B cell (primary cell): ENCODE results near the gene TIMM10. TPM values are rescaled to one million over a fixed set of nuclear protein-coding genes. Genes with fewer than 3 reads are reported as not detected.

Source experiments
- ATAC-seq: fragments of 200-7000 bp; cut with Tn5 transposase; one replicate; pipeline ENCODE4 v1.10.0; 2021; ENCODE audit warnings: low read depth, mild to moderate bottlenecking, moderate number of reproducible peaks, moderate library complexity
- CTCF ChIA-PET: fragments of 350-600 bp; sonication (Branson Sonifier 250); formaldehyde crosslinking; loops from one replicate; lab custom pipeline; 2021; ENCODE audit warnings: antibody characterized with exemption, inconsistent platforms; lab: Charles Lee
- POLR2A ChIA-PET: fragments of 350-600 bp; sonication (Branson Sonifier 250); formaldehyde crosslinking; loops from one replicate; lab custom pipeline; 2021; ENCODE audit warnings: antibody characterized with exemption; lab: Charles Lee
- DNase-seq: peaks from one replicate; pipeline ENCODE4 v3.0.0; 2013
- H2AFZ ChIP-seq: 2 replicates; pipeline ENCODE4 v1.6.1; 2012; ENCODE audit warnings: mild to moderate bottlenecking, low read depth, low read length; ENCODE audit not compliant: insufficient read depth, poor library complexity, severe bottlenecking
- H3K27ac ChIP-seq, 2 donors: 1 replicate in 1 of 2; 2 replicates in 1 of 2; pipeline ENCODE4 v1.5.1; 2012 to 2013; ENCODE audit warnings: low read length in 2 of 2, mild to moderate bottlenecking in 2 of 2, moderate library complexity in 1 of 2
- H3K27me3 ChIP-seq, 4 experiments: fragments of 200-600 bp in 1 of 4; sonication (generic) in 1 of 4; replicated peaks in 1 of 4; 1 replicate in 2 of 4; 2 replicates in 2 of 4; pipeline versions ENCODE4 v1.6.1 to v1.7.0; 2013 to 2016; ENCODE audit warnings: low read length in 3 of 4, mild to moderate bottlenecking in 2 of 4, mixed read lengths in 1 of 4, moderate library complexity in 1 of 4; ENCODE audit not compliant: insufficient read depth in 4 of 4, control insufficient read depth in 3 of 4; ENCODE audit errors: control extremely low read depth in 1 of 4
- H3K36me3 ChIP-seq, 2 experiments: replicated peaks in 1 of 2; 1 replicate in 1 of 2; 2 replicates in 1 of 2; pipeline versions ENCODE4 v1.6.1 to v1.7.1; 2013; ENCODE audit warnings: low read length in 1 of 2; ENCODE audit not compliant: insufficient read depth in 2 of 2, control insufficient read depth in 1 of 2; ENCODE audit errors: control extremely low read depth in 1 of 2, extremely low read depth in 1 of 2
- H3K4me1 ChIP-seq, 2 donors: fragments of 200-600 bp in 1 of 2; sonication (generic) in 1 of 2; 1 replicate in 1 of 2; 2 replicates in 1 of 2; pipeline versions ENCODE4 v1.5.1 to v1.6.1; 2013 to 2017; ENCODE audit warnings: low read length in 2 of 2; ENCODE audit not compliant: control insufficient read depth in 2 of 2, insufficient read depth in 2 of 2
- H3K4me2 ChIP-seq: replicated peaks from 2 replicates; pipeline ENCODE3; 2012; ENCODE audit warnings: mild to moderate bottlenecking, low read depth, low read length; ENCODE audit not compliant: poor library complexity, severe bottlenecking
- H3K4me3 ChIP-seq, 5 experiments: fragments of 200-600 bp in 1 of 5; sonication (generic) in 1 of 5; 1 replicate in 3 of 5; 2 replicates in 2 of 5; pipeline versions ENCODE4 v1.5.1 to v1.7.0; 2011 to 2016; ENCODE audit warnings: low read length in 4 of 5, mild to moderate bottlenecking in 4 of 5, low read depth in 2 of 5, control low read depth in 1 of 5, moderate library complexity in 1 of 5; ENCODE audit not compliant: insufficient read depth in 1 of 5; ENCODE audit errors: control extremely low read depth in 1 of 5, extremely low read depth in 1 of 5
- H3K79me2 ChIP-seq: fragments of 200-600 bp; sonication (generic); one replicate; pipeline ENCODE4 v1.6.0; 2016; ENCODE audit warnings: low read length; ENCODE audit not compliant: control insufficient read depth, insufficient read depth
- H3K9ac ChIP-seq: fragments of 200-600 bp; sonication (generic); 2 replicates; pipeline ENCODE4 v1.6.1; 2017; ENCODE audit warnings: mild to moderate bottlenecking, low read length, moderate library complexity
- H3K9me3 ChIP-seq, 3 donors: one replicate each; pipeline versions ENCODE4 v1.6.1 to v1.7.1; 2013; ENCODE audit warnings: low read length in 2 of 3; ENCODE audit not compliant: control insufficient read depth in 2 of 3, insufficient read depth in 1 of 3; ENCODE audit errors: control extremely low read depth in 1 of 3
- H4K20me1 ChIP-seq: 2 replicates; pipeline ENCODE4 v1.6.0; 2012; ENCODE audit warnings: mild to moderate bottlenecking, low read length; ENCODE audit not compliant: insufficient read depth, control insufficient read depth, poor library complexity, severe bottlenecking
- H3K27ac Mint-ChIP-seq: one replicate; pipeline ENCODE4 v1.8.0; 2021; ENCODE audit warnings: mixed read lengths
- H3K27me3 Mint-ChIP-seq: one replicate; pipeline ENCODE4 v1.8.0; 2021; ENCODE audit warnings: mixed read lengths
- H3K4me1 Mint-ChIP-seq: one replicate; pipeline ENCODE4 v1.8.0; 2021; ENCODE audit warnings: mixed read lengths
- H3K4me3 Mint-ChIP-seq: one replicate; pipeline ENCODE4 v1.8.0; 2021; ENCODE audit warnings: mixed read lengths
- H3K9me3 Mint-ChIP-seq: one replicate; pipeline ENCODE4 v1.8.0; 2022; ENCODE audit warnings: mixed read lengths; ENCODE audit not compliant: insufficient read depth
- CTCF ChIP-seq: fragments of 200-600 bp; IDR thresholded peaks from one replicate; pipeline ENCODE4 v1.8.0; 2022; ENCODE audit warnings: antibody characterized with exemption, mild to moderate bottlenecking
- EZH2 ChIP-seq: IDR thresholded peaks from 2 replicates; pipeline ENCODE4 v1.6.1; 2012; ENCODE audit warnings: borderline replicate concordance, low read depth, mild to moderate bottlenecking, moderate library complexity, low read length; ENCODE audit not compliant: insufficient read depth, poor library complexity, severe bottlenecking
- WGBS: methylation state at CpG from one replicate; pipeline ENCODE4 v1.1.5; 2013; ENCODE audit warnings: missing lambda C conversion rate; ENCODE audit not compliant: insufficient coverage; 5-methylcytosine and 5-hydroxymethylcytosine counted together
- intact Hi-C: fragments of 100-400 bp; cut with micrococcal nuclease; formaldehyde crosslinking; loops from one replicate; pipeline ENCODE4 v1.10.0; 2022
- polyA plus RNA-seq: library from polyadenylated mRNA; depleted of rRNA; stranded (reverse); fragments of >200 nt; gene quantifications from 2 replicates; pipeline ENCODE4 v1.2.3, GENCODE V29; 2012
- total RNA-seq, 2 donors: library from RNA; stranded (reverse); fragments of 120-200 nt in 1 of 2; gene quantifications; 1 replicate in 1 of 2; 2 replicates in 1 of 2; pipeline versions ENCODE4 v1.2.3 to v1.2.4, GENCODE V29; 2013 to 2022

TIMM10 gene
- total and polyA plus RNA-seq, 2 donors (not counting 1 experiment from before 2014, with no cell fraction given): 36.5 to 39.6 TPM

GRCh38 chr11:57504511-57504910 is 26.0 kb downstream of the TIMM10 start:
- H3K27me3 Mint-ChIP-seq: no peaks in the 10 kb centered on the region
- ChIA-PET CTCF (interaction anchor here (0.7 to 5.5 kb wide), 5 partner anchors 11 to 138 kb away, joined by 3 to 49 read pairs (median 5); no protein-coding TSS in a partner anchor), POLR2A (no interaction called here)
- DNase-seq (no peak), ATAC-seq (no peak)
- H3K79me2 ChIP-seq: no peaks in the 10 kb centered on the region
- H3K9me3 ChIP-seq: peaks cover 0 to 2% (median 0%) of the 10 kb centered on the region in 3 donors
- peaks cover 0 to 2% of the 10 kb centered on the region in 2 donors for H3K4me1 ChIP-seq
- 100% methylated on average over 1 of the region's 4 CpGs for WGBS
- intact Hi-C loops: no loop called here
- H3K9ac ChIP-seq: no peak overlapping the region
- no peak overlapping the region for H3K27ac ChIP-seq
- H3K9me3 Mint-ChIP-seq: no peaks in the 10 kb centered on the region
- H3K4me1 Mint-ChIP-seq: peaks cover 6% of the 10 kb centered on the region
- H3K36me3 ChIP-seq: no peaks in the 10 kb centered on the region
- no peak overlapping the region for H3K27ac Mint-ChIP-seq
- no peaks in the 10 kb centered on the region for H4K20me1 ChIP-seq
- H3K27me3 ChIP-seq: no peaks in the 10 kb centered on the region
- no peak for TF ChIP-seq CTCF
- TF ChIP-seq EZH2: no peak
- no peak overlapping the region for H2AFZ ChIP-seq
- H3K4me2 ChIP-seq: no peak overlapping the region
- H3K4me3 ChIP-seq: no peak overlapping the region
- no peak overlapping the region for H3K4me3 Mint-ChIP-seq

- H3K4me3 Mint-ChIP-seq: no peak overlapping the region
- Histone ChIP-seq H3K9me3 (peaks cover 0 to 4% (median 0%) of the 10 kb centered on the region in 3 donors), H3K27ac (no peak overlapping the region), H2AFZ (no peak overlapping the region), H3K79me2 (no peaks in the 10 kb centered on the region), H3K4me2 (no peak overlapping the region), H3K9ac (no peak overlapping the region), H3K36me3 (no peaks in the 10 kb centered on the region), H4K20me1 (no peaks in the 10 kb centered on the region), H3K4me1 (peaks cover 0 to 6% of the 10 kb centered on the region in 2 donors), H3K4me3 (no peak overlapping the region), H3K27me3 (no peaks in the 10 kb centered on the region)
- ChIA-PET POLR2A (no interaction called here), CTCF (interaction anchor here (2.4 to 7.6 kb wide), 3 partner anchors 9 to 45 kb away, joined by 12 to 34 read pairs (median 17); no protein-coding TSS in a partner anchor)
- no peaks in the 10 kb centered on the region for H3K9me3 Mint-ChIP-seq
- ATAC-seq (no peak), DNase-seq (no peak)
- no peak overlapping the region for H3K27ac Mint-ChIP-seq
- intact Hi-C loops: no loop called here
- H3K27me3 Mint-ChIP-seq: no peaks in the 10 kb centered on the region
- H3K4me1 Mint-ChIP-seq: peaks cover 6% of the 10 kb centered on the region
- TF ChIP-seq CTCF (no peak), EZH2 (no peak)
Observed at GRCh38 chr11:57502870-57503269, 27.7 kb downstream of the TIMM10 start.
